Epithelial cell of proximal tubule (primary cell): ENCODE data around the gene HAUS7. TPM values are rescaled to one million over a fixed set of nuclear protein-coding genes. Genes with fewer than 3 reads are reported as not detected.

Source experiments
- DNase-seq: peaks from one replicate; pipeline ENCODE4 v3.0.0-alpha.2; 2011; ENCODE audit warnings: low read depth
- H3K4me3 ChIP-seq: 2 replicates; pipeline ENCODE4 v1.5.1; 2011; ENCODE audit warnings: low read depth, mild to moderate bottlenecking, low read length
- total RNA-seq: library from RNA; depleted of rRNA; stranded (reverse); fragments of >200 nt; gene quantifications from 2 replicates; pipeline ENCODE4 v1.2.3, GENCODE V29; 2015
- TF ChIP-seq, protein P1 (sequence below): conservative IDR thresholded peaks from 2 replicates; pipeline ENCODE4 v1.5.1; 2012; ENCODE audit warnings: low read depth, mild to moderate bottlenecking, low read length

The HAUS7 gene
- total RNA-seq, 1 donor from 2014 or later = 24.3 TPM

DNA sequence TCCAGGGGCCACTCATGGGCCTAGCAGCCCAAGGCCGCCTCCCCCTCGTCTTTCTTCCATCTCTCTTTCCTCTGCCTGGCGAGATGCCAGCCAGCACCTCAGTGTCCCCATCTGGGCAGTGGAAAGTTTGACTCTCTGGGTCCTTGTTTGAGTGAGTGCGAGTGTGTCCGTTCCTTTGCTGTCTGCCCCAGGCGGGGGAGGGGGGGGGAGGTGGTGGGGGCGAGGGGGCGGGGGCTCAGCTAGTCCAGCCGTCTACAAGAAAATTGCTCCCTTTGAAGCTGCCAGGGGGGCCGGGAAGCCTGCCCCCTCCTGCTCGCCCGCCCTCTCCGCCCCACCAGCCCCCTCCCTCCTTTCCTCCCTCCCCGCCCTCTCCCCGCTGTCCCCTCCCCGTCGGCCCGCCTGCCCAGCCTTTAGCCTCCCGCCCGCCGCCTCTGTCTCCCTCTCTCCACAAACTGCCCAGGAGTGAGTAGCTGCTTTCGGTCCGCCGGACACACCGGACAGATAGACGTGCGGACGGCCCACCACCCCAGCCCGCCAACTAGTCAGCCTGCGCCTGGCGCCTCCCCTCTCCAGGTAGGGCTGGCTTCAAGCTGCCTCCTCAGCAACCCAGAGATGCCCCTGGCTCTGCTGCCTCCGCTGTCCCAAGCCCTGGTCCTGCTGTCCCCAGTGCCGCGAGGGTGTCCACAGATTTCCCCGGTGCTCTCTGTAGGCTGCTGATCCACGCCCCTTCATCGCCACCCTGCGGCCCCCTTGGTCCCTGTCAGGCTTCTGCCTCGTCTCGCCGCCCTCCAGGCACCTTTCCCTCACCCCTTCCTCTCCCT, 24.4 kb upstream of the HAUS7 start, which contains the start of gene BGN:
TSS of gene BGN (plus strand) at position 440 of the 821 bp plus-strand sequence. CDS start 9,652 bp downstream, outside the sequence.
- TF ChIP-seq, protein P1, sequence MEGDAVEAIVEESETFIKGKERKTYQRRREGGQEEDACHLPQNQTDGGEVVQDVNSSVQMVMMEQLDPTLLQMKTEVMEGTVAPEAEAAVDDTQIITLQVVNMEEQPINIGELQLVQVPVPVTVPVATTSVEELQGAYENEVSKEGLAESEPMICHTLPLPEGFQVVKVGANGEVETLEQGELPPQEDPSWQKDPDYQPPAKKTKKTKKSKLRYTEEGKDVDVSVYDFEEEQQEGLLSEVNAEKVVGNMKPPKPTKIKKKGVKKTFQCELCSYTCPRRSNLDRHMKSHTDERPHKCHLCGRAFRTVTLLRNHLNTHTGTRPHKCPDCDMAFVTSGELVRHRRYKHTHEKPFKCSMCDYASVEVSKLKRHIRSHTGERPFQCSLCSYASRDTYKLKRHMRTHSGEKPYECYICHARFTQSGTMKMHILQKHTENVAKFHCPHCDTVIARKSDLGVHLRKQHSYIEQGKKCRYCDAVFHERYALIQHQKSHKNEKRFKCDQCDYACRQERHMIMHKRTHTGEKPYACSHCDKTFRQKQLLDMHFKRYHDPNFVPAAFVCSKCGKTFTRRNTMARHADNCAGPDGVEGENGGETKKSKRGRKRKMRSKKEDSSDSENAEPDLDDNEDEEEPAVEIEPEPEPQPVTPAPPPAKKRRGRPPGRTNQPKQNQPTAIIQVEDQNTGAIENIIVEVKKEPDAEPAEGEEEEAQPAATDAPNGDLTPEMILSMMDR = peak; percentile 10
- DNase-seq = no peak
- peak within 1 kb of the TSS; percentile 19 for H3K4me3 ChIP-seq

DNA sequence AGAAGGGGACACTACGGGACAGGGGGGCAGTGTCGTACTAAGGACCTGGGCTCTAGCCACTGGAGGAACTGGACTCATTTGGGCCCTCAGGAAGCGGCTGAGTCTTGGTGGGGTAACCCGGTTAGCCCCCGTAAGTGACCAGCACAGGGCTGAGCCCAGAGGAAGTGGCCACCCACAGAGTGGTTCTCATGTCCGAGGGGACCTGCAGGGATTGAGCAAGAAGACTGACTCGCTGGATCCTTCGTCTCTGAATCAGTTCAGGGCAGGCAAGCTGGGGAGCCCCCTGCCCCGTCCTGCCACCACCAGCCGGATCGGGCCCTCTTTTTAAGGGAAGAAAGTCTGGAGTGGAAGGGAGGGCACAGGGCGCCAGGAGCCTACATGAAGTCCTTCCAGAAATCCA, 23.7 kb upstream of the HAUS7 start:
- TF ChIP-seq, protein P1 = no peak
- no peak overlapping the region for H3K4me3 ChIP-seq
- no peak for DNase-seq

DNA sequence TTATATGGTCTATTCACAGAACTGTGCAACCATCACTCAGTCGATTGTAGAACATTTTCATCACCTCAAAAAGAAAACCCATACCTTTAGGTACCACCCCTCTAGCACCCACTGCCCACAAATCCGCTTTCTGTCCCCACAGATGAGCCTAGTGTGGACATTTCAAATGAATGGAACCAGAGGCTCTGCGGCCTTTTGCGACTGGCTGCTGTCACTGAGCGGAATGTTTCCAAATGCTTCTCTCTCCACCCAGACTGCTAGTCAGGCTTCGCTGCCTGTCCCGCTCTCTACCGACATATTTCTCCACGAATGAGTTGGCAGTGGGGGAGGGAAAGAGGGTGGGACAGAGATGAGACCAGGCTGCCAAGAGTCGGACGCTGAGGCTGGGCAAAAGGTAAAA, 22.7 kb upstream of the HAUS7 start:
- TF ChIP-seq, protein P1 = no peak
- DNase-seq = no peak
- H3K4me3 ChIP-seq = no peak overlapping the region

DNA sequence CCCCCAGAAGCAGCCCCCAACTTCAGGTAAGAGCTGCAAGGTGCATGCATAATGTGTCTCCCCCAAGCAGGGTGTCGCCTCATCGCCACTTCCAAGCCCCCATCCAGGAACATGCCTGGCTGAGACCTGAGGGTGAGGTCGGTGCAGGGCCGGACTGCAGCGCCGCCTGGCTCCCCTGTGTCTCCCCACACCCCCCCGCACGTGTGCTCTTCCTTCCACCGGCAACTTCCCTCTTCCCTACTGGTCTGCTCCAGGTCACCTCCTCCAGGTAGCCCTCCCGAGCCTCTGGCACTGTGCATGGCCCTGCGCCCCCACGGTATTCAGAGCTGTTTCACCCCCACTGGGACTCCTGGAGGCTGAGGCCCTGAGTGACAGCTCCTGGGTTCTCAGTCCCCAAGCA, 22.2 kb upstream of the HAUS7 start:
- no peak for DNase-seq
- no peak overlapping the region for H3K4me3 ChIP-seq
- TF ChIP-seq, protein P1 = no peak

DNA sequence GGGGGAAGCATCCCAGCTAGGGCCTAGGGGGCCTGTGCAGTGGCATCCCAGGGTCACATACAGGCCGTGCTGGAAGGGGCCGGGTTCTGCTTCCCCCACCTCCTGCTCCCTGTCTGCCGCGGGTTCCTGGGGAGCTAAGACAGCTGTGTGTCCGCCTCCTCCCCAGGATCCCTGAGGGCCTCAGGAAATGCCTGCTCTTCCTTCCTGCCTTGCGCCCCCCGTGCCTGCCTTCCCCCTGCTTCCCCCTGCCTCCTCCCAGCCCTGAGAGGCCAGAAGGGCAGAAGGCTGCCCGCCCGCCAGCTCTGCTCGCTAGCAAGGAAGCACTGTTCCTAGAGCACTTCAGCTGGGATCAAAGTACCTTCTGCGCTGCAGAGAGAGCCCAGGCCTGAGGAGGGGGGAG, 21.5 kb upstream of the HAUS7 start:
- H3K4me3 ChIP-seq = no peak overlapping the region
- no peak for DNase-seq
- TF ChIP-seq, protein P1 = no peak

DNA sequence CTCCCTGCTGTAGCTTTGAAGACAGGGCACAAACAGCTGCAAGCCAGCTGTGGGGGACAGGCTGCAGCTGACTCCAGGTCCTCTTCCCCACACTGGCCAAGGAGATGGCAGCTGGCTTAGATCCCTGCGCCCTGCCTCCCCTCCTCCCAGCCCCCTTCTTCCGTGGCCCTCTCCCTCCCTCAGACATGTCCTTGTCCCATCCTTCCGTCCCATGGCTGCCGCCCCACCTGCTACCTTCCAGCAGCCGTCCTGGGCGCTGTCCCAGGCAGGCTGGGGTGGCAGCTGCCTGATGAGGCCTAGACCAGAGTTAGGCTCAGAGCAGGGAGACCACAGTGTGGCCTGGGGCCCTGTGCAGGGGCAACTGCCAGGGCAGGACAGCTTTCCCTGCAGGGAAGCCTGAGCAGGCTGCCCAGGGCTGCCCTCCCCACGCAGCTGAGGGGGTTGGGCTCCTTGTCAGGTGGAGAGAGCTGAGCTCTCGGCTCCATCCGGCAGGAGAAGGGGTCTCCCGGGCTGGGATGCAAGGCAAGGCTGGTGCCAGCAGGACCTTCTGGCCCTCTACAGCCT, 21.1 kb upstream of the HAUS7 start:
- TF ChIP-seq, protein P1 = no peak

More for the DNA sequence above, 21.1 kb upstream of the HAUS7 start:
- no peak overlapping the region for H3K4me3 ChIP-seq
- DNase-seq = no peak
